CD4-positive, alpha-beta T cell treated with Interleukin-4 for 4 hours (primary cell): ENCODE results near the gene SLC6A6.

ENCODE experiments used
- DNase-seq: peaks from one replicate; pipeline ENCODE4 v3.0.0-alpha.2; 2020

The SLC6A6 gene

DNA sequence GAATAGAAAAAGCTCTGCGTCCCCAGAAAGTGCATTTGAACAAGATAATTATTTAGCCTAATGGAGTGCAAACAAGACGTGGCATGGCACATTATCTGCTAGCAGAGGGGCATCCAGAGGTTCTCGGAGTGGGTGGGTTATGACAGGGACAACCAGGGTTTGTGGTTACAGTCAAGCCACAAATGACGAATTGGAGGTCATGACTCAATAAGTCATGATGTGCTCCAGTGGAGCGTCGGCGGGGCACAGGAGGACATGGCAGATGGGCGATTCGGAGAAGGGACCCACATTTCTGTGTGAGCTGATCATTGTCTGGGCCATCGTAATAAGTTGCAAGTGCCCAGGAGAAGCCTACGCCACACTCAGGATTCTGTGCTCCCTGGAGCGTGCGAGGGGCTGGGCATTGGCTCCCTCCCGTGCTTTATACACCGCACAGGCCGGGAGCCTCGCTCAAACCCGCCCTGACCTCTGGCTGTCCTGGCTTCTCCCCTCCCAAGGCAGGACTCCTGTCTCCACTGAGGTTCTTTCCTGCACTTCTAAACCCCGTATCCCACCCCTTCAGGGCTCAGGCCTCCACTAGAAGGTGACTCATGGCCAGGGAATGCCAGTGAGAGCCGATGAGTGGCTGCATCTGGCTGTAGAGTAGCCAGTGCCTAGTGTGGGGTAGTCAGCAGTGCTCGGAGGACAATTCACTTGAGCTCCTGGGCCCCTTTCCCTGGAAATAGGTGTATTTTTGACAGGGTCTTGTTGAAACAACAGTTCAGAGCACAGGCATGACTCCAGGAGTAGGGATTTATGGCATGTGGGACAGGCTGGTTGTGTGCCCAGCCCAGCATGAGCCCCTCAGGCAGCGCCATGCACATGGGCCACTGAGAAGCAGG lies 70.3 kb downstream of the SLC6A6 start:
- no peak for DNase-seq

DNA sequence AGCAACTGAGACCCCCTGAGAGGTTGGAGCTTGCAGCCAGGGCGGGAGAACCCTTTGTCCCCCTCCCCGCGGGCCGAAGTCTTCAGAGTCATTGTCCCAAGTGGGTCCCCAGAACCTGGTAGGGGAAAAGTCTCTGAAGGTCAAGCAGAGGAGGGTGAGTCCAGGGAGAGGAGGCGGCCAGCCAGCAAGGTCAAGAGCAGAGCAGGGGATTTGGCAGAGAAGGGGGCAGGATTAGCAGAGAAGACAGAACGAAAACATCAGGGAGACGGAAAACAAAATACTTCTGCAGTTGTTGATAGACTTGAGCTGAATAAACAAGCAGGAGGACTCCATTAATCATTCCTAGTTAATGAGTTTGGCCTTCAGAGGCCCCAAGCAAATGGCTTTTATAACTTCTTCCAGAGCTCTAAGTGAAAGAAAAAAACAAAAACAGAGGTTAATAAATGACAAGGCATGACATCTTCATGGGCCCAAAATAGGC lies 71.0 kb downstream of the SLC6A6 start:
- no peak for DNase-seq

DNA sequence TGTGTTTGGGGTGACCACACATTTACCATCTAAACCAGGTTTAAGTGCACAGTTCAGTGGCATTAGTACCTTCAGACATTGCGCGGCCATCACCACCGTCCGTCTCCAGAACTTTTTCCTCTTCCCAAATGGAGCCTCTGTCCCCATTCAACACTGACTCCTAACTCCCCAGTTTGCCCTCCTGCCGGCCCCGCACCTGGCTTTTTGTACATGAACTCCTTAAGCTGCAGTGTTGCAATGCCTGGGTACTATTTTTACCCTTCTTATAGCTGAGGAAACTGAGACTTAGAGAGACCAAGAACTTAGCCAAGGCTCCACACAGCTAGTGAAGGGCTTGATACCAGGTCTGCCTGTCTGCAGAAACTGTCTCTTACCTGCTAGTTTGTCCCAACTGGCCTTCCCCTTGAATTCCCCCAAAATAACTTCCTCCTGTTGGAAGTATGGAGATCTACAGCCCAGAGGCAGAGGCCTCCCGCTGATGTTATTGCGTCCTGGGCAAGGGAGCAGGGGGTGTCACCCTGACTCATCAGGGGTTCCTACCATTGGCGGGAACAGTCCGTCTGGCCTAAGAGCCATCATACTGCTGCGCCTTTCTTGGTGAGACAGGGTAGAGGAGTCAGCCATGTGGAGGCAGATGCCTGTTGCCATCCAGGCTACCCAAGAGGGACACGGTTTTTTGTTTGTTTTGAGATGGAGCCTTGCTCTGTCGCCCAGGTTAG lies 72.1 kb downstream of the SLC6A6 start:
- DNase-seq, result no peak

DNA sequence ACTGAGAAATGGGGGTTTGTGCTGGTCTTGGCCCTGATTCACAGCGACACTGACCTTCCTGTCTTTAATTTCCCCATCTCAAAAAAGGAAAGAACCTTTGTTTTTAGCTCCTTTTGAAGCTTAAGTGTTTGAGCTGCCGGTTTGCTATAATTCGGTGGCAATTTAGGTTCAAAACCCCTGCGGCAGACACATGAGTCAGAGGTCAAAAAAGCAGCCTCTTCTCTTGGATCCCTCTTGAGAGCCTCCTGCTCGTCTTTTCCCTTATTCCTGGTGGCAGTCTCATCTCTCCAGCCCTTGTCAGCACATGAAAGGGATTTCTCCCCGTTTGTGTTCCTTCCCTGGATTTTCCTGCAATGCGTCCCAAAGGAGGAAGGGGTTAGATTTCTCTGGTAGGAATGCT lies 73.2 kb downstream of the SLC6A6 start:
- no peak for DNase-seq

DNA sequence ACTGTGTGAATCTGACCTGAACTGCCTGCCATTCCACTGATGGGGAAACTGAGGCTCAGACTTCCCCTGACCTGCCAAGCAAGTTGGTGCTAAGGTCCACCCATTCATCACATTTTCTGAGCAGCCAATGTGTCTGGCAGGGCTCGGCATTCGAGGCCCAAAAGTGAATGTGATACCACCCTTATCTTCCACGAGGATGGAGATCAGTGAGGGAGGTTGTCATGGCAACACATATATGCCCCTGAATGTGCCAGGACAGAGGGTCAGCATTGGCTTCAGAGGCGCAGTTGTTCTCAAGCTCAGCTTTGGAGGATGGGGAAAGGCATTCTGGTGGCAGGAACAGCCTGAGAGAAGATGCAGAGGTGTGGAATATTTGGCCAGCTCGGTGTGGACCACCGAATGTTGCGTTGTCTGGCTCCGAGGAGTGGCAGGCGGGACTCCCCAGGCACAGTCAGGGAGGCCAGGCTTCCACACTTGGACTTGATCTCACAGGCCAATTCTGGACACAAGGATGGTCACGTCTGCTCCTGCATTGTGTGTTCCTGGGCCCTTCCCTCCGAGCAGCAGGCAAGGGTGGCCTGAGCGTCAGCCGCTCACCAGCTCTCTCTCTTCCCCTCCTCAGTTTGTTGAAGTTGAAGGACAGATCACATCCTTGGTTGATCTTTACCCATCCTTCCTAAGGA lies 74.3 kb downstream of the SLC6A6 start:
- DNase-seq, result no peak

DNA sequence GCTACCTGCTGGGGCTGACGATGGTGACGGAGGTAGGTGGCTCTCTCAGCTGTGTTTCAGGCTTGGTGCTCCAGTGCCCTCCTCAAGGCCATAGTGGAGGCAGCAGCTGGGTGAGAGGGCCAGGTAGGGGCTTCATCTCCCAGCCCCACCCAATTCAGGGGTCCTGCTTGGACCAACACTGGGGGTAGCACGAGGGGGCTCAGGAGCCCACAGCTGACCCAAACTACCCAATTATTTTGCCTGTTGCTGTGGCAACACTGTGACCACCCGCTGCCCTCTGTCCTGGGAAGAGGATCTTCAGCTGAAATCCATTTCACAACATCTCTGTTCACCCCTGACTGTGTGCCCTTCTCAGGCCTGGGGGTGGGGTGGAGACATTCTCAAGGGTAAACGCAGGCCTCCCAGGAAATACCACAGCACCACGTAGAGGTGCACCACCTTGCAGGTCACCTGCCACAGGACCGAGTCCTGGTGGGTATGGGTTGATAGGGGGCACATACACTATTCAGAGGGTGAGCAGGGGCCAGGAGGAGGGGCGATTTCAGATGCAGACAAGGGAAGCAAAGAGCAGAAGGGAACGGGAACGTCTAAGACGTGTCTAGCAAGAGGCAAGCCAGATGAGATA lies 75.0 kb downstream of the SLC6A6 start:
- DNase-seq, result no peak

DNA sequence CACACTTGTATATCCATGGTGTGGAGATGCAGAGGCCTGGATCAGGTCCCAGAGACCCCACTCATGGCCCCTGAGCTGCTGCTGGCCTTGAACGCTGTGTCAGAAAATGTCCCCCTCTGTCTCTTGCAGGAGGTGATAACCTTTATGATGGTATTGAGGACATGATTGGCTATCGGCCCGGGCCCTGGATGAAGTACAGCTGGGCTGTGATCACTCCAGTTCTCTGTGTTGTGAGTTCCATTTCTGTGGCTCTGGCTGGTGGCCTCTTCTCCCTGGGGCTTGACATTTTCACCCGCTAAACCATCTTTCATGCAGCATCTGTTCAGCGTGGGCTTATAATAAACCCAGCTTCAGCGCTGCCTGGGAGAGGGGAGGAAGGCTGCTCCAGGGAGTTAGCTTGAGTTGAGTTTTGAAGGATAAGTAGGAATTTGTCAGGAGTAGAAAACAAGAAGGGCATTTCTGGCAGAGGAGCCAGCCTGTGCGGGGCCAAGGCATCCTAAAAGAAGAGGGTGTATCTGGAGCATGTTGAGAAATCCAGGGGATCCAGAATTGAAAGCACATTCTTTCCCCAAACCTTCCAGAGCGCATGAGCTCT lies 76.6 kb downstream of the SLC6A6 start:
- no peak for DNase-seq

DNA sequence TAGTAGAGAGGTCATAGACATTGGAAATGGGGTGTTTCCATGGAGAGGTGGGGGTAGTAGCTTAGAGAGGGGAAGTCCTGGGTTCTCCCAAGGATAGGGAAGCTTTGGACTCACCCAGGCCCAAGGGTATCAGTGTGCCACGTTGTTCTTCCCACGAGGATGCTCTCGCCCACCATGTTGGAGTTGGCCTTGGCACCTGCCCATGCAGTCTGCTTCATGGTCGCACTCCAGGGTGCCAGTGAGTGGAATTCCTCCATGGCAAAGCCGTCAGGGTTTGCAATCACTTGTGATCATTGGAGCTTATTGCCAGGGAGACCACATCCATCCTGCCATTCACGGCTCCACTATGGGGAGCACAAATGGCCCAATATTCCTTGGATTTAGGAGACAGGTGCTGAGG lies 77.2 kb downstream of the SLC6A6 start:
- no peak for DNase-seq

DNA sequence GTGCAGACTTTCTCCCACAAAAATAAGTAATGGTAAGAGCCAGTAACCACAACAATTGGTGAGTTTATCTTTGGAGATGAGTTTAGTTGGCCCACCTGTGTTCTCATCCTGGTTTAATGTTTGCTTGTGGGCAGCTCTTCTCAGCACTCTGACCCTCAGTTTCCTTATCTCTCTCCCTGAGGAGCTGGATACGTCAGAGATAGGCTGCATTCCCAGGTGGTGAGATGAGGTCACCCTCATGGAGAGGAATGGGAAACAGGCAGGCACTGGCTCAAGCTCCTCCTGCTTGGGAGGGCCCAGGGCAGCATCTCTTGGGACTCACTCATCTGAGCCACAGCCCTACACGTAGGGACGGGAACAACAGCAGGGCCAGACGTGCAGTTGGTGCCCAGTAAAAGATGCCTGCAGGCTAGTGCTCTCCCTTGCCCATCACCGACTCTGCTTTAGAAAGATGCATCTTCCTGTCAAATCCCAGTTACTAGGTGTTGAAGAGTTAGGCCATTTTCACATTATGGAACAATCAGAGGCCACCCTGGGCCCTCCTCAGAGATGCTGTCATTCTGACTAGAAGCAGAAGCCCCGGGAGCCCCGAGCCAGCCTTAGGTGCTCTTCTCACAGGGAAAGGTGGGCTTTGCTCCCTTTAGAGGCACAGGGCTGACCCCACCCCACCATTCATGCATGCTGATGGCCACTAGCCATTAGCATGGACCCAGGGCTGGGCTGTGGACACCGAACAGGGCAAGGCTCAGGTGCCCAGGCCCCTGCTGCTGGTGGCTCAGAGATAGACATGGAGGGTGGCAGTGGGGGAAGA lies 78.0 kb downstream of the SLC6A6 start:
- DNase-seq, result no peak

DNA sequence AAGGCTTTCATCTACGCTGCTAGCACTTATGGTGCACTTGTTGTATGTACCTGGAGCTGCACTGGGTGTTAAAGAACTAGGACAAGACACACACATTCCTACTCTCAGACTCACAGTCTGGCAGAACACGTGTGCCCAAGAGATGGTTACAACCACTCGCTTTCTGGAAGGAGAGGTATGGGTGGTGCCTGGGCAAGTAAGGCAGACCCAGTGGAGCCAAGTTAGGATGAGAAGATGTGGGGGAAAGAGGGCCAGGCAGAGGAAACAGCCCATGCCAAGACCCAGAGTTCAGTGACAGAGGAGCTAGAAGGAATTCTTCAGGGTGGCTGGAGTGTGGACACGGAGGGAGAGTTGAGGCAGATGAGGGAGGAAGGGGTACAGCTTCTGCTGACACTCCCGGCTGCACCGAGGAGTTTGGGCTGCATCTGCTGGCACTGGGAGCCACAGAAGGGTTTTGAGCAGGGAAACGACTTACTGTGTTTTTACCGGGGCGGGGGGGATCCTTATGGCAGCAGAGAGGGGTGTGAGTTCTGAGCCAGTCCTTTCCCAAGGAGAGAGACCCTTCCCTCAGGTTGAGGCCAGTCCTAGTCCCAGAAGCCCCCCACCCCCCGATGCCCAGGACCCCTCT lies 78.7 kb downstream of the SLC6A6 start:
- DNase-seq, result no peak

DNA sequence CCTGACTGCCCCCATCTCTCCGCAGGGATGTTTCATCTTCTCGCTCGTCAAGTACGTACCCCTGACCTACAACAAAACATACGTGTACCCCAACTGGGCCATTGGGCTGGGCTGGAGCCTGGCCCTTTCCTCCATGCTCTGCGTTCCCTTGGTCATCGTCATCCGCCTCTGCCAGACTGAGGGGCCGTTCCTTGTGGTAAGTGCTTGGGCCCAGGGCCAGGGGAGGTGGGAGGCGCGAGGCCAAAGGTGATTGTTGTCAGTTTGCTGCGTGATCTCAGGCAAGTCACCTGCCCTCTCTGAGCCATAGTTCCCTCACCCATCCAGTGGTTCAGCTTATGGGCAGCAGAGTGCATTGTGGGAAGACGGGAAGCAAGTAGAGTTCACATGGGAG lies 79.2 kb downstream of the SLC6A6 start:
- no peak for DNase-seq

DNA sequence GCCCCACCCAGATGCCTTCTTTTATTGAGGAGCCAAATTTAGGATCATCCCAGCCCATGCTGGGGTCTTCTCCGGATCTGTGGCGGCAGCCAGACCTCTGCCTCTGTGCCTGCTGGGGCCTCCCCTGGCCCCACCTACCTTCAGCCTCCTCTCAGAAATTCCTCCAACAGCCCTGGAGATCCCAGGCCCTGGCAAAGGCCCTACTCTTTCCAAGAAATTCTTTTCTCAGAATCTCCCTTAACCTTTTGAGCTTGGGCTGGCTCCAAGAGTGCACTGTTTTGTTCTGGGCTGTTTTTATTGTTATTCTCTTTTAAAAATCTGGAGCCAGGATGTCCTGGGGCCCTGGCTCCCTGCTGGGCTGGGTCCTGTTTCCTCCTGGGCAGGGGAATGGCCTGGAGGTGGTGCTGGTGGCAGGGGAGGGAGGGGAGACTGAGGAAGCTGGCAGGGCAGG lies 79.9 kb downstream of the SLC6A6 start:
- DNase-seq, result no peak

DNA sequence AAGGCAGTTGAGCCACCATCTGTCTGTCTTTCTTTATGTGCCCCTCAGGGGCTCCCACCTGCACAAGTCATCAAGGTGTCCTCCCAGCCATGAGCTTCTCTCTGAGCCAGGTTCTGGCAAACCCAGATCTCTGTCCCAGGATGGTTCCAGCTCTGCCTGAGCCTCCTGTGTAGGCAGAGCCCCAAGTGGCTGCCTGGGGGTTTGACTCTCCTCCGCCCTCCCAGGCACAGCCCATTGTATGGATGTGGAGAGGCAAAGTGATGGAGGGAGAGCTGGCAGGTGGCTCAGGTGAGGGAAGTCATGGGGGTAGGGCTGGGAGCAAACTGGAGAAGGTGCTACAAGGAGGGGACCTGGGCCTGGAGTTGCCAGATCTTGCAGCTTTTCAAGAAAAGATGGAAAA lies 80.9 kb downstream of the SLC6A6 start:
- no peak for DNase-seq

DNA sequence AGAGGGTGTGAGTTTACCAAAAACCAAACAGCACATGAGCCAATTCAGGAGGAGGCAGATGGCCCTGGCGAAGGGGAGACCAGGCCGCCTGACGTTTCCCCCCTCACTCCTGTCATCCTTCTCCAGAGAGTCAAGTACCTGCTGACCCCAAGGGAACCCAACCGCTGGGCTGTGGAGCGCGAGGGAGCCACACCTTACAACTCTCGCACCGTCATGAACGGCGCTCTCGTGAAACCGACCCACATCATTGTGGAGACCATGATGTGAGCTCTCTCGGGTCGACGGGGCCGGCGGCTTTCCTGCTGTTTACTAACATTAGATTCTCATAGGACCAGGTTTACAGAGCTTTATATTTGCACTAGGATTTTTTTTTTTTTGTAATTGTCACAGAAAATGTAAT lies 82.3 kb downstream of the SLC6A6 start:
- DNase-seq, result no peak

DNA sequence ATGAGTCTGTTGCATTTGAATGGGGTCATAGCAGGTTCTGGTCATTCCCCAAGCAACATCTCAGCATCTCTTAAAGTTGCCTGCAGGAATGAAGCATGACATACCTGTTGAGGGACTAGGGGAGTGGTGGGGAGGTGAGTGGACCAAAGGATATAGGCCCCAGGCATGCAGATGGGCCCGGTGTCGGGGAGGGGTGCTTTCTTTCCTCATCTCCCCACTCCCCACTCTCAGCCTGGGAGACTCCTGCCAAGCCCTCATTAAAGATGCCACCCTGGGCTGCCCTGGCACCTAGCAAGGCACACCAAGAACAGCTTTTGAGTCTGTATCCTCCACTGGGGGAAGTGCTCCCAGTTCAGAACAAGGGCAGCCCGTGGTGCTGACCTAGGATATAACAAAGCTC lies 83.6 kb downstream of the SLC6A6 start:
- DNase-seq, result no peak

DNA sequence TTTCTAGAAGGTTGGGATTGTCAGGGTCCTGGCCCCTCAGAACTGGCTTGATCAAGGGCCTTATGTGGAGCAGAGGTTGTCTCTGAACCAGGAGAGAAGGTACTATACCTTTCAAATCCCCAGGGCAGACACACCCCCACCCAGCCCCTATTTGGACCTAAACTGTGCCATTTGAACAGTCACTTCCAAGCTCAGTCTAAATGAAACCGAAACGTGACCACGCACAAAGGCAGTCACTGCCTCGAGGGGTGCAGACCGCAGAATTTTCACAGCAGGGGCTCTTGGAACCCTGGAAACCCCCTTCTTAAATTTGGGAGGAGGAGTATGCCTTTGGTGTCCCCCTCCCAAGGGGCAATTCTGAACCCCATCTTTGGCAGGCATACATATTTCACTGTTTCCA lies 84.1 kb downstream of the SLC6A6 start:
- DNase-seq, result no peak

DNA sequence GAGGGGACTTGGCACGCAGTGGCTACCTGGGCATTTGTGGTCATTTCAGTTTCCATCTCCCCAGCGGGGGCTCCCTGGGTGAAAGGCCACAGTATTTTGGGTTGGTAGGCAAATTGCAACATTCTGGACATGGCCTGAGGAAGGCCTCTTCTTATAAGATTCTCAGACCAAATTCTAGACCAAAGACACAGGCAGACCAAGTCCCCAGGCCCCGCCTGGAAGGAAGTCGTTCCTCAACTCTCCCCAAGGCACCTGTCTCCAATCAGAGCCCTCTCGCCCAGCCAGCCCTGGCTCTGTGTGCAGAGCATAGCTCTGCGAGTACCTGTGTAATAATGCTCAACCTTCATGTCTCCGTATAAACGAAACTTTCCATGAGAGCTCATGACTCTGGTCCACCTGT lies 84.7 kb downstream of the SLC6A6 start:
- DNase-seq, result no peak

DNA sequence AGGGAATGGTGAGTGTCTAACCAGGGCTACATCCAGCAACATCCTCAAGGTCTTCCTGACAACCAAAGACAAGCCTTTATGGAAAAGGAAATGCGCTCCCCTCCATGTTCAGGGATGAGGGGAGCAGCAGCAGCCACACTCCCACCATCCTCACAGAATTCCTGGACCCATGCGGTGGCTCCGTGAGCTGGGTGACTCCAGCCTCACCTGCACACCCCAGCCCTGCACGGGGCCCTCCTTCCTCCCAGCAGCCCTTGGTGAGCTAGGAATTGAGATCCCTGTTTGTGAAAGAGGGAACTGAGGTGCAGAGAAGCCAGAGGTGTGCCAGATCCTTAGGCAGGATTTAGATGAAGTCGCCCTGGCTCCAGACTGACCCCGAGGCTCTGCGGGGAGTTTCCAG lies 85.4 kb downstream of the SLC6A6 start:
- no peak for DNase-seq

DNA sequence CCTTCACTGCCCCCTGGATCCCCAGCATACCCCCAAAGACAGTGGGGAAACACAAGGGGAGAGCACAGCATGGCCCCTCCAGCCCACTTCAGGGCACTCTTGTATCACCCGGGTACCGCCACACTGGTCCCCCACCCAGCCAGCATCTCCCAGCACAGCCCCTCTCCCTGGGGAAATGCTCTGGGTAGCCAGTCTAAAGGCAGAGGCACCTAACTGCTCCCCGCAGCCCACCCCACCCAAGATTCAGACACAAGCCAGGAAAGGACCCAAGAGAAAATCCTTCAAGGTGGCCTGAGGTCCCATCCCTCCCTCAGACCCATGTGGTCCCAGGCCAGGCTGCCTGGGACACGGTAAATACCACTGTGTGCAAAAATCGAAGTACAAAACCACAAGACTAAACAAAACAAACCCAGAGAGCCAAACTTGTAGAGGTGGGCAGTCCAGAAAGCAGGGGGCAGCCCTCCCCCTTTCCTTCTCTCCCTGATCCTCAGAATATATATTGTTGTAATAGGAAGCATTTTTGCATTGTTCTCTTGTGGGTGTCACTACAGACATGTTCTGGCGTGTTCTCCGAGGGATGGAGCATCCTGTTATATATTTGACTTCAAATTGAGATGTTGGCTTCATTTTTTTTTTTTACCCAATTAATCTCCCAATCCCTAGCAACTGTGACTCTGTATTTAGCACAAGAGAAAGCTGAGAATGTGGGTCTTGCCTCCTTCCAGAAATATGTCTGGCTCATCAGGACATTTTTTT lies 86.1 kb downstream of the SLC6A6 start:
- DNase-seq, result no peak

DNA sequence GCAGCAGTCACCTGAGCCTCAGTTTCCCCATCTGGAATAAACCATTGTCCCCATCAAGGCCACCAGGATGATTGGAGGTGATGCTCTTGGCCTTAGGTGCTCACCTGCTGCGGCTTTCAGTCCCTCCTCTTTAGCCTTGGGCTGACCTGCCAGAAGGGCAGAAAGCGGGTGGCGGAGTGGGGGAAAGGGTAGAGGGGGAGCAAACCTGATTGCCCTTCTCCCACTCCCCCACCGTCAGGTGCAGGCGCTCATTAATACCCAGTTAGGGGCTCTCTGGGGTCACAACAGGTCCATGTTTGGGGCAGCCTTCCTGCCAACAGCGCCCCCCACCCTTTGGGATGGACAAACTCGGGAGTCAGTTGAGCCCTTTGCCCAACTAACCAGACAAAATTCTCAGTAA lies 87.2 kb downstream of the SLC6A6 start:
- no peak for DNase-seq

DNA sequence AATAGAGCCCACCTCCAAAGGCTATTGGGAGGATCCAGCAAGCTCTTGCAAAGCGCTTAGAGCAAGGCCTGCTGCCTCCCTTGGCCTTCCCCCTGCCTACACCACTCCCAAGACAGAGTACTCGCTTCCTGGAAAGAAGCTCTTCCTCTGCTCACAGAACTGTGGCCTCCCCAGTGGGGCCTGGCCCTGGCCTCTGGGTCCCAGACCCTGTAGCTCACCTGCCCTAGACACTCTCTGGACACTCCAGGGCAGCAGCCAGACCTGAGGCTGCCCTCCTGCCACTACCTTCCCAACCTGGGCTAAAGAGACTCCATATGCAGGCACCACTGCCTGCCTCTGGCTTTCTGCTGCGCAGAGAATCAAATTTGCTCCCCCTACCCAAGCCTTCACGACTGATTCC lies 87.8 kb downstream of the SLC6A6 start:
- no peak for DNase-seq
